ENCODE results near the gene TPM4.
"Not testable (repeated sequence)": the region's sequence is repeated elsewhere in the genome, so short reads cannot be mapped to it uniquely, and the experiment has no call there.

The TPM4 gene

GRCh38 chr19:16098821-16099220 lies 22.5 kb downstream of the TPM4 start:
- DNase-seq (ENCODE audit: low read depth) = no peak

- not testable (repeated sequence) for DNase-seq (ENCODE audit: low read depth)
Measured at GRCh38 chr19:16099314-16099965, 23.1 kb downstream of the TPM4 start.

GRCh38 chr19:16100524-16100923 lies 24.2 kb downstream of the TPM4 start:
- no peak for DNase-seq (ENCODE audit: low read depth)

- no peak for DNase-seq (ENCODE audit: low read depth)
Measured at GRCh38 chr19:16104722-16105121, 28.4 kb downstream of the TPM4 start.

GRCh38 chr19:16106121-16106520 lies 29.8 kb downstream of the TPM4 start:
- no peak for DNase-seq (ENCODE audit: low read depth)

GRCh38 chr19:16111160-16111908 lies 35.0 kb downstream of the TPM4 start, which contains the start of gene RAB8A:
Gene RAB8A, plus strand, starts transcription at chr19:16111889. Its CDS starts 13 bp downstream, at chr19:16111902.
- peak; percentile 99 for DNase-seq (ENCODE audit: low read depth)

- no peak for DNase-seq (ENCODE audit: low read depth)
Measured at GRCh38 chr19:16111909-16112752, 35.8 kb downstream of the TPM4 start.

GRCh38 chr19:16112778-16113177 lies 36.5 kb downstream of the TPM4 start:
- no peak for DNase-seq (ENCODE audit: low read depth)

GRCh38 chr19:16113727-16114126 lies 37.4 kb downstream of the TPM4 start:
- no peak for DNase-seq (ENCODE audit: low read depth)

- DNase-seq (ENCODE audit: low read depth) = no peak
Measured at GRCh38 chr19:16115301-16116039, 39.2 kb downstream of the TPM4 start.

- no peak for DNase-seq (ENCODE audit: low read depth)
Measured at GRCh38 chr19:16116067-16116466, 39.8 kb downstream of the TPM4 start.

GRCh38 chr19:16117594-16118033 lies 41.3 kb downstream of the TPM4 start:
- DNase-seq (ENCODE audit: low read depth) = no peak

- DNase-seq (ENCODE audit: low read depth) = no peak
Measured at GRCh38 chr19:16118489-16119033, 42.3 kb downstream of the TPM4 start.

GRCh38 chr19:16119075-16119857 lies 43.0 kb downstream of the TPM4 start:
- not testable (repeated sequence) for DNase-seq (ENCODE audit: low read depth)

- DNase-seq (ENCODE audit: low read depth) = no peak
Measured at GRCh38 chr19:16121141-16121540, 44.8 kb downstream of the TPM4 start.

- no peak for DNase-seq (ENCODE audit: low read depth)
Measured at GRCh38 chr19:16121967-16122366, 45.7 kb downstream of the TPM4 start.

- DNase-seq (ENCODE audit: low read depth) = no peak
Measured at GRCh38 chr19:16124953-16125352, 48.7 kb downstream of the TPM4 start.

GRCh38 chr19:16125737-16126495 lies 49.6 kb downstream of the TPM4 start:
- DNase-seq (ENCODE audit: low read depth) = no peak

- no peak for DNase-seq (ENCODE audit: low read depth)
Measured at GRCh38 chr19:16127080-16127479, 50.8 kb downstream of the TPM4 start.

- DNase-seq (ENCODE audit: low read depth) = no peak
Measured at GRCh38 chr19:16127776-16128371, 51.6 kb downstream of the TPM4 start.
